GM18508 (cell line): ENCODE measurements around the gene VSIG8.
"Not testable (repeated sequence)": the region's sequence is repeated elsewhere in the genome, so short reads cannot be mapped to it uniquely, and the experiment has no call there.

Experiments used
- ATAC-seq: cut with Tn5 transposase; IDR thresholded peaks from one replicate; pipeline ENCODE4 v1.9.1; 2021; ENCODE audit warnings: moderate number of reproducible peaks; ENCODE audit not compliant: insufficient read depth, unreplicated experiment

Gene VSIG8, protein sequence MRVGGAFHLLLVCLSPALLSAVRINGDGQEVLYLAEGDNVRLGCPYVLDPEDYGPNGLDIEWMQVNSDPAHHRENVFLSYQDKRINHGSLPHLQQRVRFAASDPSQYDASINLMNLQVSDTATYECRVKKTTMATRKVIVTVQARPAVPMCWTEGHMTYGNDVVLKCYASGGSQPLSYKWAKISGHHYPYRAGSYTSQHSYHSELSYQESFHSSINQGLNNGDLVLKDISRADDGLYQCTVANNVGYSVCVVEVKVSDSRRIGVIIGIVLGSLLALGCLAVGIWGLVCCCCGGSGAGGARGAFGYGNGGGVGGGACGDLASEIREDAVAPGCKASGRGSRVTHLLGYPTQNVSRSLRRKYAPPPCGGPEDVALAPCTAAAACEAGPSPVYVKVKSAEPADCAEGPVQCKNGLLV

DNA sequence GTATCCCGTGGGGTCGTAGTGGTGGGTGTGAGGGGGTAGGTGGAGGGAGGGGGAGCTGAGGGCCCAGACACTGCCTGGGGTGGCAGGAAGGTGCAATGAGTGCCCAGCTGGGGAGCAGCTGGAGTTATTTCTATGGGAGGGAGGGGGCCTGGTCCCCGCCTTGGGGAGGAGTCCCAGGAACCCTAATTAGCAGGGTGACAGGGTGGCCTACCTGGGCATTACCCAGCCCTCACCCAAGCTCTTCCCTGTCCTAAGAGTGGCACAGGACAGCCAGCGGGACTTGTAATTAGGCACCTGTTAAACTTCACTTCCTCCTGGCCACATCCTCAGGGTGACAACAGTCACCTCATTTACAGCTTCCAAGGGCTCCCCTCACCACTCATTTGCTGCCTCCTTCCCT, at the start of gene VSIG8:
TSS of gene VSIG8 (minus strand) at position 101 of the 400 bp plus-strand sequence. CDS start 136 bp downstream, outside the sequence.
- ATAC-seq: no peak

DNA sequence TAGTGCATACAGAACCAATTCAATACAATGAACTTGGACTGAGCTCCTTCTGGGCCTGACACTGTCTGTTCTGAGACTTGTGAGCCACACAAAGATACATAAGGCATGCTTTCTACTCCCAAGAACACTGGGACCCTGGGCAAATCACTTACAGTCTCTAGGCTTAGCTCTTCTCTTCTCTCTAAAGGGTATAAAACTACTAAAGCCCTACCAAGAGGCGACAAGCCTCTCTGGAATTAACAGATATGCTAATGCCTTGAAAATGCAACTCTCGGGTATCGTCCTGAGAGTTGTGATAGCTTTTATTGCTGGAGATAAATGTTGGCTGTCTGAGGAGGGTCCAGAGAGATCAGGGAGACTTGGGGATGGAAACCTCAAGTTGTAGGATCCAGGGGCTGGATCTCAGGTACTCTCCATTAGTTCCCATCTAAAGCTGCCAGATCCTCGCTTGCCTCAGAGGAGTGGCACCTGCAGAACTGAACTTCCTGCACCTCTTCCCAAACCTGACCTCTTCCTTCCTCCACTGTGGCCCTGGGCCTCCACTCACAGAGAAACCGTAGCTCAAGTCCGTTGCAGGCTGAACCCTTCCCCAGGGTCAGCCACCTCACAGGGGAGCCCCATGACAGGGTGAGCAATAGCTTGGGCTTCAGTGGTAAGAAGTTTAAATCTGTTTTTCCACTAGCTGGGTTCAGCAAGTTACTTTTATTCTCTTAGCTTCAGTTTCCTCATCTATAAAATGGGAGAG, 49.0 kb upstream of the VSIG8 start:
- ATAC-seq: no peak

DNA sequence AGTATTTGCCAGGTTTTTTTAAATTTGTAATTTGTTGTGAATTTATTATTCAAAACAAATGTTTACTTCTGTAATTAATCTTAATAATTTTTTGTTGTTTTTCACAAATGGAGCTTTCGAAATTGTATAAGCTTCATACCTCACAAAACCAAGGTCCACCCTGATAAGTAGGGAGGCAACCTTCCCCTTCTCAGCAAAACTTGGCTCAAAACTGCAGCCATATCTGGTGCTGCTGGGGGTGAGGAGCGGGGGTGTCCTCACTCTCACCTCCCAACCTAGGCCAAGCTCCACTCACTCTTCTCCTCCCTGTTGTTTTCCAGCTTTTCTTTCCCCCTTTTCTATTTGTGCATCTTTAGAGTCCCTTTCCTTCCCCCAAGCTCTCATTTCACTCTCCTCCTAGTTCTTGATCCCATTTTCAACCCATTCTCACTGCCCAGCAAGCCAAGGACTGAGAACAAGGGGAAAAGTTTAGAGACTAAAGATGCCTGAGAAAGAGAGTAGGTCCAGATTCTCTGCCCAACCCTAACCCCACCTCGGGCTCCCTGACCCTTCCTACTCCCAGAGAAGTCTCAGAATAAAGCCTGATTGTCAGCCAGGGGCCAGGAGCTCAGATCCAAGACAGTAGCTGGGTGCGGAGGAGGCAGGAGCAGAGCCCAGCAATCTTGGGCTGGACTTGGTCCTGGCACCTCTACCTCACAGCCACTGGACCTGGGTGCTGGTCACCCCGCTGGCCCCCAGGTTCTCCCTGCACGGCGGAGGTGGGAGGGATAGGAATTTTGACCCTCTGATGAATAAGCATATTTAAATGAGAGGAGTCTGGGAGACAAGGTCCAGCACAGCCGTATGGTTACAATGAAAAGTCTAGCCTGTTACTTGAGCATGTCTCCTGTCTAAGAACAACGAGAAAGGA, 45.8 kb upstream of the VSIG8 start:
- no peak for ATAC-seq

DNA sequence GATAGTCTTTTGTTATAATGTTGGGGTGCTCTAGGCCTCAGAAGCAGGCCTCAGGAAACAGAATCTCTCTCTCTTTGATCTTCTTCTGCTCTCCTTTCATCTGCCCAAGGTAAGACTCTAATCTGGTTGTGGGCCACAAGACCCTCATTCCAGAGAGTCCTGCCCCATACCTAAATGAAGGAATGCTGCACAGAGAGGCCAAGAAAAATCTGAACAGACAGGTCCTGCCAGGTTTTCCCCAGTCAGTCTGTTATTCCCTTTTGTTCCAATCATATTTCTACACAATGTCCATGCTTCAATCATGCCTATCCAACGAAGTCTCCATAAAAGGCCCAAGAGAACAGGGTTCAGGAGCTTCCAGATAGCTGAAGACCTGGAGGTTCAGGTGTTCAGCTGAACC, 44.5 kb upstream of the VSIG8 start:
- no peak for ATAC-seq

DNA sequence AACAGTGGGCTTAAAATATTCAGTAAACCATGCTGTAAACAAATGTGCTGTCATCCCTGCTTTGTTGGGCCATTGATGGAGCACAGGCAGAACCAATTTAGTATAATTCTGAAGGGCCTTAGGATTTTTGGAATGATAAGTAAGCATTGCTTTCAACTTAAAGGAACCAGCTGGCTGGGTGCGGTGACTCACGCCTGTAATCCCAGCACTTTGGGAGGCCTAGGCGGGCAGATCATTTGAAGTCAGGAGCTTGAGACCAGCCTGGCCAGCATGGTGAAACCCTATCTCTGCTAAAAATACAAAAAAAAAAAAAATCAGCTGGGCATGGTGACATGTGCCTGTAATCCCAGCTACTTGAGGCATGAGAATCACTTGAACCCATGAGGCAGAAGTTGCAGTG, 41.6 kb upstream of the VSIG8 start:
- ATAC-seq: not testable (repeated sequence)

DNA sequence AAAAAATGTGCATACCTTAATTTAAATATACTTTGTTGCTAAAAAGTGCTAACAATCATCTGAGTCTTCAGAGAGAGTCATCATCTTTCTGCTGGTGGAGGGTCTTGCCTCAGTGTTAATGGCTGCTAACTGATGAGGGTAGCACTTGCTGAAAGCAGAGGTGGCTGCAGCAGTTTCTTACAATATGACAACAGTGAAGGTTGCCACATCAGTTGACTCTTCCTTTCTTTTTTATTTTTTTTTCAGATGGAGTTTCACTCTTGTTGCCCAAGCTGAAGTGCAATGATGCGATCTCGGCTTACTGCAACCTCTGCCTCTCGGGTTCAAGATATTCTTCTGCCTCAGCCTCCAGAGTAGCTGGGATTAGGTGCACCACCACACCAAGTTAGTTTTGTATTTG, 40.1 kb upstream of the VSIG8 start:
- ATAC-seq: no peak

DNA sequence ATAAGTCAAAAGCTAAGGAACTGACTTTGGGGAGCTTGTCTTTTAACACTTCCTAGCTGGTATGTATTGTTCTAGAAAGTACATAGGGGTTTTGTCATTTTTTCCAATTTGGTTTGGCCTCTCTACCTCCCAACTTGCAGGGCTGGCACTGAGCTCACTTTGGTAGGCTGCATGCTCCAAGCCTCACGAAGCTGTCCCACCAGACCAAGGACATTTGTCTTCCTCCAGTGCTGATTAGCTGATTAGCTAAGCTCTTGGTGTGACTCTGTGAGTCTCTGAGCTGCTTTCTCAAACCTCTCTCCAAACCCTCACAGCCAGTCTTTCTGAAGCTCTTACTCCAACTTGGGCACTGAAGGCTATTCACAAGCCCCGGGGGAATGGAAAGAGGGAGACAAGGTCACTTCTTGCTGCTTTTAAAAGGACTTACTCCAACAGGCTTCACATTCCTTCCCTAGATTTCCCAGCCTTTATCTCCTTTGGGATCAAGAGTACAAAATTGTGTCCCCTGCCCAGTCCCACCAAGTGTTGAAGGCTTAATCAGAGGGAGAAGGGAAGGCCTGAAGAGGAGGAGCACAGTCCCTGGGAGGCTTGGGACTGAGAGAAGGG, 38.4 kb upstream of the VSIG8 start:
- no peak for ATAC-seq

DNA sequence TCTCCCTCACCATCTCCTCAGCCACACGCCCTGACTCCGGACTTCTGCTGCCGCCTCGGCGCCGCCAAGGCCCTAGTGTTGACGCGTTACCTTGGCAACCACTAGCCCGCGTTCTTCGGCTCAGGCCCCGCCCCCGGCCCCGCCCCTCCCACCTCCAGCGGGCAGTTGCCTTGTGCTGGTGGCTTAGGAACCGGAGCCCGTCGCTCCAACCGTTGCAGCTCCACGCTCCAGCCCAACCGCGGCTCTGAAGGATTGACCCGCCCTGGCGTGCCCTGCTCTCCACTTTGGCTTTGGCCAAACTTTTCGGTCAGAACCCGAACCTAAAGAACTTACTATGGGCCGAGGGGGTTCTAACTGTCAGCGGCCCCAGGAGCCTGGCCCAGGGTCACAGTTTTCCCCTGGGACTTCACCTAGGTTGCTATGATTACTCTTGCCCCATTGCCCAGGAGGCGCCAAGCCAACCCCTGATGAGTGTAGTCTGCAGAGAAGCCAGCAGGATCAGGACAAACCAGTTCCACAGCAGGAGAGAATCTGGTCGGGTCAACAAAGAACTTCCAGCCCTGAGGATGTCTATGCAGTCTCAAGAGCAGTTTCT, 37.7 kb upstream of the VSIG8 start, which contains the start of gene CFAP45:
TSS of gene CFAP45 (minus strand) at position 80 of the 595 bp plus-strand sequence. CDS start at position 13, 67 bp downstream.
- ATAC-seq: no peak

DNA sequence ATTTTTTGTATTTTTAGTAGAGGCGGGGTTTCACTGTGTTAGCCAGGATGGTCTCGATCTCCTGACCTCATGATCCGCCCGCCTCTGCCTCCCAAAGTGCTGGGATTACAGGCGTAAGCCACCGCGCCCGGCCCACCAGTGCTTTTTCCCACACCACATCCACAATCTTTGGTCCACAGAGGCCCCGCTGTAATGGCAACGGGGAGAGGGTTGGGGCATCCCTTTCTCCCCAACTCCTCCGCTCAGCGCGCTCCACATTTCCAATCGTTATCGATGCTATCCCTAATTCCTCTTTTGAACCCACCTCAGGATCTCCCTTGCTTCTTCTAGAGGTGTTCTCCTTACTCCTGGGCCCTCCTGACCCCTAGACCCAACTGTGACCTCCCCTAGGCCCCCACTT, 37.2 kb upstream of the VSIG8 start:
- ATAC-seq: not testable (repeated sequence)

DNA sequence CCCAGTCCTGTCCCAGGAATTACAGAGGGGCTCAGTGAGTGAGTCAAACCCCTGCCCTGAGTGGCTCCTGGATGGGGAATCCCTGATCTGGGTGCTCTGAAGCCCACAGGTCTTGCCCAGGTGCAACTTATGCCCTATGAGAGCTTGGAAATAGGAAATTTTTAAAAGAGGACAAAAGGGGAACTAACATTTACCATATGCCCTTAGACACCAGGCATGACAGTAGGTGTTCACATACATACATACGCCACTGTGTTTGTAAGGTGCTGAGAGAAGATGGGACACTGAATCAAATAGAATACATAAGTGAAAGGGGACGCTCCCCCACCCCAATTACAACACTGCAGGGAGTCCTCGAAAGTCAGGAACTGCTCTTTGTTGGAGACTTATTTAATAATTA, 36.1 kb upstream of the VSIG8 start:
- ATAC-seq: no peak

DNA sequence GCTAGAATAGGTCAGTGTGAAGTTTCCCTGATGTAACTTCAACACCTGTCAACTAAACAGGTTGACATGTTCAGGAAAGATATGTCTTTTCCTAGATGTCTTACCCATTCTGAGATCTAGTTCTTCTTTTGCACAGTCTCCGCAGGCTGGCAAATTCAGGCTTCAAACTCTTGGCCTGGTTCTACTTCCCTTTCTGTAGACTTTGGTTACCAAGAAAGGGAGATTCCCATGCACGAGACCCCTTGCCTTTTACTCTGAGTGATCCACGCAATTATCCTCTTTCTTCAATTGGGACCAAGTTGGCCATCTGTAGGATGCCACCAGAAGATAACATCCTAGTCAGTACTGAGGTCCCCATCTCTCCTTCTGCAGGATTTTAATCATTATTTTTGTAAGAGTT, 35.5 kb upstream of the VSIG8 start:
- no peak for ATAC-seq

DNA sequence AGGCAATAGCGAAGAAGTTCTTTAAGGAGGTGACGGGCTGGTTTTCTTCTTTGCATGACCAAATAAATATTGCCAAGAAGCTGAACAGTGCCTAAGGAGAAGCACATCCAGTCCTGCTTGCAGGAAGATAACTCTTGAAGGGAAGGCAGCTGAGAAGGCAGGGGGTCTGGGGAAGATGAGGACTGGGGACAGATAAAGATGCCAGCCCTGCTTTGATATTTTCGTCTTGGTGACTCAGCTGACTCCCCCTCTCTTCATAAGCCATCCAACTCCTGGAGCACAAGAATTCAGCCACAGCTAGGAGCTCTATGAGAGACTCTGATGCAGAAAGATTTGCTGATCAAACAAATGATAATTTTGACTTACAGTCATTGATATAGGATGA, 34.1 kb upstream of the VSIG8 start:
- no peak for ATAC-seq

DNA sequence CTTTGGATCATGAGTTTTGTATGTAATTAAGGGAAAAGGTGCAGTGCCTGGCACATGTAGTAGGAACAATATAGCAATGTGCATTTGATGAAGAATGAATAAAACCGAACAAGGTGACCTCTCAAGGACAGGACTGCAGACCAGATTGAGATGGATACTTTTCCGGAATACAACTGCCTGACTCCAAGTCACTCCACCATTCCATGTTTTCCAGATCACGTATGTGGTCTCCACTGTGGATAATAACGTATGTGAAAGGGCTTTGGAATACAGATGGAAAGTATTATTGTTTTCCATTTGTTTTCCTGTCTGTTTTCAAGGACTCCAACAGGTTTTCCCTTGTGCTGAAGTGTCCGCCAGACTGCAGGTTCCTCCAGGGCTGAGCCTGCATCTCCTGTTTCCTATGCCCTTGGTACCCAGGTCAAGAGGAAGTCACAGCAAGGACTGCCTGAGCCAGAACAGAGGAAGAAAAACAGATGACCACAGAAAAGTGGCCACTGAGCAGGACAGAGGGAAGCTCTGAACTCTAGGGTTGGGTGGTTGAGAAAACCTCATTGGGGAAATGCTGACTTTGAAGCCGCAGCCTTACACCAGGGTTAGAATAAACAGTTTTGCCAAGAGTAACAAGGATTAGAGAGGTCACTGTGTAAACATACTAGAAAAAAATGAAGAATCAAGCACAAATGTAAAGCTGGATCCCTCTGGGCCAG, 33.5 kb upstream of the VSIG8 start:
- ATAC-seq: no peak

DNA sequence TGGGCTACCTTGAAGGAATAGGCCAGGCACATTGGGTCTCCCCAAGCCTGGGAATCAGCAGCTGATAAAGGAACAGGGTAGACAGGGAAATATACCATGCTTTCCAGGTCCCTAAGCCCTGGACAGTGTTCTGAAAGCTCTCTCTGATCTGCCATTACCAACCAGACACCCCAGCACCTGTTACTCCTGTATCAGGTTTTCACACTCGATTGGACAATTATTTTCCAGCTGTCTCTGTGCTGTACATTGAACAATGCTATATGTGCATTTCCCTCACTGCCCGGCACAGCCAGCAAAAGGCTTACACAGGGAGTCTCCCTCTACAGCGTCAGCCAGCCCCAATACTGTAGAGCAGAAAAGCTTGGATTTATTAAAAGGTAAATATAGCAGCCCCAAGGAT, 32.8 kb upstream of the VSIG8 start:
- no peak for ATAC-seq

DNA sequence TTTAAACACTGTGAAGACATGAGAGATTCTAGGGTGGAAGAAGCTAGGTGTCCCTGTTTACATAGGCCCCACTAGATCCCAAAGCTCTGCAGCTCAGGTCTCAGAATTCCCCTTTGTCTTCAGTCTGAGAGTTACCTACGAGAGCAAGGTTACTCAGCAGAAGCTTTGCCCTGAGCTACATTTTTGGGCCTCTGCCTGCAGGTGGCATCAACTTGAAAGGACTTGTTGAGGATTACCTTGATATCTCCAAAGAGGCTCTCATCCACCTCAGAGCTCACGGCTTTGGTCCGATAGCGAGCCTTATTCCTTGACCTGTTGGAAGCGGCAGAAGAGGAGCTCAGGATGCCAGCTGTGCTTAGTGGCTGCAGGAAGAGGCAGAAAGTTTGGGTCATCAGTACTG, 30.5 kb upstream of the VSIG8 start:
- ATAC-seq: no peak

DNA sequence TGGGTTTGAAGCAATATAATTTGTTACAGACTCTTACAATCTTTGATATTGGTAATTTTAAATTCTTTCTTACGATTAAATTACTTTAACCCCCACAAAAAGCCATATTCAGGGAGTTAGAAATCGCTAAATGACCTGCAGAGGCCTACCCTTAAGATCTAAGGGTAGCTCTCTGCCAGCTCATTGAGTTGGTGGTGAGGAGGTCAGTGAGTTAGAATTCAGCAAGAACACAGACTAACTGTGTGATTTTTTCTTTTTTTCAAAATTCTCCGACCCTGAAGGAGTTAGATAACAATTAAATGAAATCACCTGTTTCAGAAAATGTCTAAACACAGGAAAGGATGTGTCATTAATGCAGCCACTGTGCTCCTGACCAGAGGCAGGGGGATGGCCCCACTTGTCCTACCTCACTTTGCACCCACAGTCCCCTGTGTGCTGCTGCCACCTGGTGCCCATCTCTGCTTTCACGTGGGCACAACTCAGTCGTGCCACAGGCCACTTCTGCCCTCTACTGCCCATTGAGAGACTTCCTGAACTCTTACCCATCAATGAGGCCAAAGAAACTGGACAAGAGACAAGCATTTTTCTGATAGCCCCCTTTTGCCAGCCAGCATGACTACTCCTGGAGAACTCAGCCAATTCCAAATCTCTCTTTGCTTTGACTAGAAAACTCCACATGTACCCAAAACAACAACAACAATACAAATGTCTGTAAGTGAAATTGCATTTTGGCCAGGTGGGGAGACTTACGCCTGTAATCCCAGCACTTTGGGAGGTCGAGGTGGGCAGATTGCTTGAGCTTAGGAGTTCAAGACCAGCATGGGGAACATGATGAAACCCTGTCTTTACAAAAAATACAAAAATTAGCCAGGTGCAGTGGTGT, 29.1 kb upstream of the VSIG8 start:
- ATAC-seq: peak; percentile 56

DNA sequence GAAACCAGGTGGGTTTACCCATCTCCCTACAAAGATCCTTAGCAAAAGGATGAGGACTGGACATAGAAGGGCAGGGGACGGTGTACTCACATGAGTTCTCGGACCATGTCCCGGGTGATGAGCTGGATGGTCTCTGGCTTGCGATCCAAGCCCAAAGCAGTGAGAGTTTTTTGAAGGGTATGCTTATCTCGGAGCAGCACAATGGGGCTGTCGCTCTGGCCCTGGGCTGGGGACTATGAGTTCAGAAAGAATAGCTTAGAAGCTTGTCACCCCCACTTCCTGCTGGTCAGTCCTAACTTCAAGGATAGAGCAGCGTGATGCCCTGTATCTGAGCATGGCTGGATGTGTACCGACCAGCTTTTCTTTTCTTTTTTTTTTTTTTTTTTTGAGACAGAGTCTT, 27.9 kb upstream of the VSIG8 start:
- ATAC-seq: no peak

DNA sequence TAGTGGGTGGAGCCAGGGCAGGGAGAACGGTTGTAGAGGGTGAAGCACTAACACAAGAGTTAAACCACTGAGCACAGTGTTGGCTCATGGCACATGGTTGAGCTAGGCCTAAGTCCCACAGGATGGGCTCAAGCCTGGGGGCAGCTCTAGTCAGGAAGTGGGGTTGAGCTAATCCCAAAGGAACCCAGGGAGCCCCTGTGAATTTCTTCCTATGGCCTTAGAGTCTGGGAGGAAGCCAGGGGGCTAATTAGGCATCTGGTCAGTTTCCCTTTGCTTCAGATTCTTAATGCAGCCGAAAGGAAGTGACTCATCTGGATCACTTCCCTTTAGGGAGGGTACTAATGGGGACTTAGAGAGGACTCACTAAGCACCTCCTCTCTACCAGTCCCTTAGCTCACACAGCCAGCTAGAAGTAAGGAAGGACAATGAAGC, 27.4 kb upstream of the VSIG8 start:
- peak; percentile 90 for ATAC-seq
